H1 (cell line): Measurements from ENCODE around the gene RBM19. TPM values are rescaled to one million over a fixed set of nuclear protein-coding genes. Genes with fewer than 3 reads are reported as not detected.

ENCODE experiments used
- CTCF ChIA-PET: fragments of 300-600 bp; sonication (Branson Sonifier 250); formaldehyde crosslinking; loops from one replicate; lab custom pipeline; 2021; ENCODE audit not compliant: partially characterized antibody; lab: Charles Lee
- POLR2A ChIA-PET: fragments of 300-600 bp; sonication (Branson Sonifier 250); formaldehyde crosslinking; loops from one replicate; lab custom pipeline; 2021; ENCODE audit warnings: inconsistent platforms; ENCODE audit not compliant: partially characterized antibody; lab: Charles Lee
- DNase-seq, 2 experiments: peaks; one replicate each; pipeline versions ENCODE4 v3.0.0 to v3.0.0-alpha.2; 2010 to 2022; ENCODE audit warnings: low spot score in 2 of 2, low read depth in 1 of 2, mixed read lengths in 1 of 2
- FAIRE-seq: peaks from 2 replicates; lab custom pipeline; 2011; peaks lifted over from hg19 to GRCh38; lab: Jason Lieb, UNC
- H2AFZ ChIP-seq: 2 replicates; pipeline ENCODE4 v1.8.1; 2012; ENCODE audit warnings: low read length, inconsistent platforms
- H2AK5ac ChIP-seq: 2 replicates; pipeline ENCODE4 v1.6.1; 2013; ENCODE audit warnings: low read depth, low read length
- H2BK120ac ChIP-seq: replicated peaks from 2 replicates; pipeline ENCODE3; 2013; ENCODE audit warnings: low read depth, low read length, inconsistent platforms
- H2BK12ac ChIP-seq: 2 replicates; pipeline ENCODE4 v1.6.1; 2013; ENCODE audit warnings: low read depth, low read length
- H2BK15ac ChIP-seq: 2 replicates; pipeline ENCODE4 v1.6.1; 2013; ENCODE audit warnings: low read length
- H2BK20ac ChIP-seq: 2 replicates; pipeline ENCODE4 v1.6.1; 2013; ENCODE audit warnings: low read length
- H2BK5ac ChIP-seq: 2 replicates; pipeline ENCODE4 v1.6.1; 2013; ENCODE audit warnings: low read depth, low read length
- H3K14ac ChIP-seq: 2 replicates; pipeline ENCODE4 v1.6.1; 2013; ENCODE audit warnings: inconsistent platforms; ENCODE audit not compliant: insufficient read length
- H3K18ac ChIP-seq: 2 replicates; pipeline ENCODE4 v1.6.1; 2013; ENCODE audit warnings: low read length; ENCODE audit errors: extremely low read depth
- H3K23ac ChIP-seq: 2 replicates; pipeline ENCODE4 v1.6.1; 2013; ENCODE audit warnings: inconsistent platforms; ENCODE audit not compliant: insufficient read length
- H3K23me2 ChIP-seq: 2 replicates; pipeline ENCODE4 v1.6.1; 2013; ENCODE audit warnings: low read depth, low read length
- H3K27ac ChIP-seq: 2 replicates; pipeline ENCODE4 v1.6.1; 2011; ENCODE audit warnings: low read depth, low read length, inconsistent platforms
- H3K27me3 ChIP-seq, 4 experiments: replicated peaks in 1 of 4; 1 replicate in 1 of 4; 2 replicates in 3 of 4; pipeline versions ENCODE4 v1.6.1 to v1.8.1; 2011 to 2013; ENCODE audit warnings: low read length in 3 of 4, mild to moderate bottlenecking in 3 of 4, inconsistent platforms in 2 of 4, mixed read lengths in 2 of 4, moderate library complexity in 1 of 4; ENCODE audit not compliant: control insufficient read depth in 3 of 4, insufficient read depth in 3 of 4; ENCODE audit errors: extremely low read depth in 1 of 4
- H3K36me3 ChIP-seq, 4 experiments: 2 replicates each; pipeline versions ENCODE4 v1.6.1 to v1.8.1; 2011 to 2013; ENCODE audit warnings: mild to moderate bottlenecking in 4 of 4, low read length in 3 of 4, moderate library complexity in 2 of 4, control low read depth in 1 of 4, inconsistent platforms in 1 of 4; ENCODE audit not compliant: insufficient read depth in 4 of 4, control insufficient read depth in 2 of 4
- H3K4ac ChIP-seq: replicated peaks from 2 replicates; pipeline ENCODE3; 2013; ENCODE audit warnings: low read length, low read depth, mixed read lengths, inconsistent platforms; ENCODE audit not compliant: insufficient read length
- H3K4me1 ChIP-seq, 4 experiments: replicated peaks in 1 of 4; 1 replicate in 1 of 4; 2 replicates in 3 of 4; pipeline versions ENCODE4 v1.6.1 to v1.8.1; 2011 to 2013; ENCODE audit warnings: low read length in 3 of 4, inconsistent platforms in 2 of 4, mixed read lengths in 1 of 4; ENCODE audit not compliant: insufficient read depth in 4 of 4, control insufficient read depth in 3 of 4
- H3K4me2 ChIP-seq, 2 experiments: 2 replicates each; pipeline versions ENCODE4 v1.6.1 to v1.8.1; 2011 to 2013; ENCODE audit warnings: low read depth in 2 of 2, low read length in 2 of 2, control low read depth in 1 of 2, inconsistent platforms in 1 of 2, mild to moderate bottlenecking in 1 of 2; ENCODE audit not compliant: insufficient read depth in 1 of 2
- H3K4me3 ChIP-seq, 4 experiments: fragments of 200-600, 300-600 bp in 1 of 4; sonication (generic), shearing (Covaris generic), sonication (Bioruptor Twin) in 1 of 4; 2 replicates each; pipeline versions ENCODE4 v1.5.1 to v1.8.1; 2011 to 2016; ENCODE audit warnings: low read length in 4 of 4, low read depth in 3 of 4, control low read depth in 2 of 4, inconsistent platforms in 2 of 4, mild to moderate bottlenecking in 2 of 4, mixed read lengths in 1 of 4, moderate library complexity in 1 of 4; ENCODE audit not compliant: insufficient read depth in 2 of 4; ENCODE audit errors: extremely low read depth in 1 of 4
- H3K56ac ChIP-seq: replicated peaks from 2 replicates; pipeline ENCODE3; 2013; ENCODE audit warnings: low read depth, mild to moderate bottlenecking, mixed read lengths, low read length, inconsistent platforms; ENCODE audit not compliant: insufficient read length
- H3K79me1 ChIP-seq: 2 replicates; pipeline ENCODE4 v1.6.1; 2013; ENCODE audit warnings: low read depth, low read length, control low read depth
- H3K79me2 ChIP-seq, 2 experiments: 2 replicates each; pipeline versions ENCODE4 v1.6.1 to v1.8.1; 2012 to 2013; ENCODE audit warnings: low read length in 2 of 2, mild to moderate bottlenecking in 2 of 2, inconsistent platforms in 1 of 2; ENCODE audit not compliant: insufficient read depth in 2 of 2, control insufficient read depth in 1 of 2
- H3K9ac ChIP-seq, 4 experiments: replicated peaks in 1 of 4; 1 replicate in 1 of 4; 2 replicates in 3 of 4; pipeline versions ENCODE4 v1.6.1 to v1.8.1; 2011 to 2013; ENCODE audit warnings: low read depth in 3 of 4, low read length in 3 of 4, control low read depth in 2 of 4, mild to moderate bottlenecking in 2 of 4, moderate library complexity in 2 of 4, inconsistent platforms in 1 of 4; ENCODE audit errors: extremely low read depth in 1 of 4
- H3K9me3 ChIP-seq, 2 experiments: 2 replicates each; pipeline versions ENCODE4 v1.6.1 to v1.8.1; 2012 to 2013; ENCODE audit warnings: mild to moderate bottlenecking in 2 of 2, moderate library complexity in 2 of 2, control low read depth in 1 of 2, inconsistent platforms in 1 of 2, low read depth in 1 of 2, low read length in 1 of 2, mixed read lengths in 1 of 2; ENCODE audit not compliant: insufficient read depth in 2 of 2
- H4K20me1 ChIP-seq, 2 experiments: replicated peaks in 1 of 2; 2 replicates each; pipeline versions ENCODE3 to v1.8.1; 2011 to 2013; ENCODE audit warnings: inconsistent platforms in 2 of 2, low read length in 2 of 2, mild to moderate bottlenecking in 1 of 2; ENCODE audit not compliant: insufficient read depth in 2 of 2, control insufficient read depth in 1 of 2
- H4K5ac ChIP-seq: 2 replicates; pipeline ENCODE4 v1.6.1; 2013; ENCODE audit warnings: low read length, low read depth, mixed read lengths, inconsistent platforms; ENCODE audit not compliant: insufficient read length
- H4K8ac ChIP-seq: 2 replicates; pipeline ENCODE4 v1.8.0; 2013; ENCODE audit warnings: mild to moderate bottlenecking, moderate library complexity, low read length, inconsistent platforms; ENCODE audit not compliant: insufficient read depth; ENCODE audit errors: extremely low read depth
- H4K91ac ChIP-seq: replicated peaks from 2 replicates; pipeline ENCODE3; 2013; ENCODE audit warnings: low read length, mixed read lengths, inconsistent platforms; ENCODE audit not compliant: insufficient read length
- WGBS, 2 experiments: shearing (Covaris generic) in 1 of 2; methylation state at CpG; one replicate each; pipeline versions ENCODE4 v1.1.6 to v1.1.7; 2013 to 2015; ENCODE audit warnings: low lambda C conversion rate in 2 of 2, mixed read lengths in 2 of 2, inconsistent platforms in 1 of 2, low coverage in 1 of 2, missing lambda C conversion rate in 1 of 2; ENCODE audit not compliant: insufficient replicate concordance in 2 of 2, insufficient coverage in 1 of 2, insufficient read length in 1 of 2; ENCODE audit errors: extremely low coverage in 1 of 2, missing lambda C conversion rate in 1 of 2; 5-methylcytosine and 5-hydroxymethylcytosine counted together
- polyA plus RNA-seq, 7 experiments: library from polyadenylated mRNA; depleted of rRNA in 3 of 7; stranded (reverse) in 5 of 7; unstranded in 2 of 7; fragments of >200 nt in 5 of 7; fragments of 200-250 nt in 2 of 7; gene quantifications; 1 replicate in 5 of 7; 2 replicates in 1 of 7; 4 replicates in 1 of 7; pipeline versions ENCODE4 v1.2.1 to v1.2.3, GENCODE V29; 2011 to 2013; ENCODE audit warnings: missing spikeins in 2 of 7, mixed read lengths in 2 of 7
- total RNA-seq: library from RNA; stranded (reverse); fragmentation: NEBNext Ultra II Directional; extraction: Animal tissue kit (Norgen Biotek cat#: 25700); gene quantifications from 2 replicates; pipeline ENCODE4 v1.2.1, GENCODE V29; 2021

Gene RBM19
- total and polyA plus RNA-seq, 2 of the 8 experiments (the other 6 are each of a cell fraction or from before 2014, with no cell fraction given), result 23.4 to 61.9 TPM

GRCh38 chr12:113981876-113982275, 15.8 kb upstream of the RBM19 start:
- Histone ChIP-seq H3K56ac (no peak overlapping the region), H4K91ac (no peak overlapping the region), H3K4me1 (no peaks in the 10 kb centered on the region), H3K14ac (no peak overlapping the region), H3K4me3 (no peak overlapping the region), H3K23ac (no peak overlapping the region), H3K4ac (no peak overlapping the region), H2BK20ac (no peak overlapping the region), H3K4me2 (no peak overlapping the region), H3K18ac (no peak overlapping the region), H2BK120ac (no peak overlapping the region), H3K79me1 (no peaks in the 10 kb centered on the region), H2BK15ac (no peak overlapping the region), H3K27ac (no peak overlapping the region), H2AFZ (no peak overlapping the region), H3K9ac (no peak overlapping the region), H3K27me3 (peaks cover 0 to 5% (median under 1%) of the 10 kb centered on the region in 4 experiments; a peak in 2 of 7 replicates), H3K9me3 (0 out of 4 replicates have a peak, but pooled peaks cover 0 to 3% of the 10 kb centered on the region in 2 experiments), H3K36me3 (no peaks in the 10 kb centered on the region), H2AK5ac (no peak overlapping the region), H4K5ac (no peak overlapping the region), H3K23me2 (no peaks in the 10 kb centered on the region), H4K20me1 (no peaks in the 10 kb centered on the region), H3K79me2 (no peaks in the 10 kb centered on the region), H2BK5ac (no peak overlapping the region), H4K8ac (no peak overlapping the region), H2BK12ac (no peak overlapping the region)
- ChIA-PET CTCF (interaction anchor here (1.1 to 2.7 kb wide), 10 partner anchors 10 to 659 kb away, joined by 3 to 32 read pairs (median 8); no protein-coding TSS in a partner anchor), POLR2A (interaction anchor here (1.0 kb wide), 1 partner anchor 12 kb away, joined by 3 read pairs; no protein-coding TSS in a partner anchor)
- 83% methylated on average over 3 of the region's 3 CpGs; no CpG with 5 or more reads in 1 of the 2 experiments for WGBS, 2 experiments
- no peak for DNase-seq
- FAIRE-seq, result no peak
